NB4 (cell line): ENCODE measurements around the gene GJC1.

ENCODE experiments used
- DNase-seq: peaks from one replicate; pipeline ENCODE4 v3.0.0; 2010; ENCODE audit warnings: low read depth
- H3K4me3 ChIP-seq: one replicate; pipeline ENCODE4 v1.5.1; 2011; ENCODE audit warnings: mild to moderate bottlenecking, low read depth, low read length, moderate library complexity
- MAX ChIP-seq: IDR thresholded peaks from 2 replicates; pipeline ENCODE4 v1.6.1; 2011; ENCODE audit warnings: low read depth, low read length
- MYC ChIP-seq: IDR thresholded peaks from 2 replicates; pipeline ENCODE4 v1.6.1; 2011; ENCODE audit warnings: low read depth, low read length
- POLR2A ChIP-seq: IDR thresholded peaks from 2 replicates; pipeline ENCODE4 v1.6.1; 2011; ENCODE audit warnings: mild to moderate bottlenecking; ENCODE audit not compliant: insufficient read length; ENCODE audit errors: extremely low read depth
- TF ChIP-seq, protein P1 (sequence below): IDR thresholded peaks from one replicate; pipeline ENCODE4 v1.5.1; 2012; ENCODE audit warnings: low read depth, low read length

GJC1 gene

DNA sequence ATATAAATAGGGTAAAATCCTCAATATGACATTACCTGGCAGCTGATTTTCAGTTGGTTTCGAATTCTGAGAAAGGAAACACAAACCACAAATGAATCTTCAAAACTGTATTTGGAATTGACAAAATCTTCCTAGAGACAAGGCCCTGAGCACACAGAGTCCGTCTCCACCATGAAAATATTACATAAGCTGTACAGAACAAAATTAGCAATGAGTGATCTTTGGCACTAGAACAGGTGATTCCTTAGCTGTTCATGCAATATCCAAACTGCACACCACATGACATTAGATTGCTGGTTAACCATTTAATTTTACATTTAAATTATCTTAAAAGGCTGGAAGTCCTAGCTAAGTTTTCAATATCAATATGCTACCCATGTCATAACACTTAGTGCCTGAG lies 31.7 kb downstream of the GJC1 start:
- DNase-seq, result no peak
- no peak for TF ChIP-seq POLR2A
- no peak for TF ChIP-seq MAX
- no peak for TF ChIP-seq MYC
- TF ChIP-seq, protein P1, sequence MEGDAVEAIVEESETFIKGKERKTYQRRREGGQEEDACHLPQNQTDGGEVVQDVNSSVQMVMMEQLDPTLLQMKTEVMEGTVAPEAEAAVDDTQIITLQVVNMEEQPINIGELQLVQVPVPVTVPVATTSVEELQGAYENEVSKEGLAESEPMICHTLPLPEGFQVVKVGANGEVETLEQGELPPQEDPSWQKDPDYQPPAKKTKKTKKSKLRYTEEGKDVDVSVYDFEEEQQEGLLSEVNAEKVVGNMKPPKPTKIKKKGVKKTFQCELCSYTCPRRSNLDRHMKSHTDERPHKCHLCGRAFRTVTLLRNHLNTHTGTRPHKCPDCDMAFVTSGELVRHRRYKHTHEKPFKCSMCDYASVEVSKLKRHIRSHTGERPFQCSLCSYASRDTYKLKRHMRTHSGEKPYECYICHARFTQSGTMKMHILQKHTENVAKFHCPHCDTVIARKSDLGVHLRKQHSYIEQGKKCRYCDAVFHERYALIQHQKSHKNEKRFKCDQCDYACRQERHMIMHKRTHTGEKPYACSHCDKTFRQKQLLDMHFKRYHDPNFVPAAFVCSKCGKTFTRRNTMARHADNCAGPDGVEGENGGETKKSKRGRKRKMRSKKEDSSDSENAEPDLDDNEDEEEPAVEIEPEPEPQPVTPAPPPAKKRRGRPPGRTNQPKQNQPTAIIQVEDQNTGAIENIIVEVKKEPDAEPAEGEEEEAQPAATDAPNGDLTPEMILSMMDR, result no peak
- no peak overlapping the region for H3K4me3 ChIP-seq

GRCh38 chr17:44797802-44798201 lies 32.3 kb downstream of the GJC1 start:
- DNase-seq, result no peak
- no peak for TF ChIP-seq POLR2A
- no peak for TF ChIP-seq MYC
- TF ChIP-seq MAX, result no peak
- TF ChIP-seq, protein P1, result no peak
- H3K4me3 ChIP-seq, result no peak overlapping the region

DNA sequence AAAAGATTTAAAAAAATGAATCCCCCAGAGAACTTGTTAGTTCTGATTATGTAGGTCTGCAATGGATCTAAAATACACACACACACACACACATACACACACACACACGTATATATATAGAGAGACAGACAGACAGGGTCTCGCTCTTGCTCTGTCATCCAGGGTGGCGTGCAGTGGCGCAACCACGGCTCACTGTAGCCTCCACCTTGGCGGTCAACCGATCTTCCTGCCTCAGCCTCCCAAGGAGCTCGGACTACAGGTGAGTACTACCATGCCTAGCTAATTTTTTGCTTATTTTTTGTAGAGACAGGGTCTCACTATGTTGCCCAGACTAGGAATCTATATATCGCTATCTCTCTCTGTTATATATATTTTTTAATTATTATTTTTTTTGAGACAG lies 33.4 kb downstream of the GJC1 start:
- TF ChIP-seq MAX (no peak), MYC (no peak), POLR2A (no peak)
- TF ChIP-seq, protein P1, result no peak
- no peak for DNase-seq
- H3K4me3 ChIP-seq, result no peak overlapping the region

- no peak overlapping the region for H3K4me3 ChIP-seq
- no peak for DNase-seq
- TF ChIP-seq POLR2A, result no peak
- TF ChIP-seq, protein P1, result no peak
- no peak for TF ChIP-seq MYC
- TF ChIP-seq MAX, result no peak
Observed at GRCh38 chr17:44795928-44796327, 34.2 kb downstream of the GJC1 start.

- DNase-seq, result no peak
- H3K4me3 ChIP-seq, result no peak overlapping the region
- TF ChIP-seq, protein P1, result no peak
- TF ChIP-seq MAX (no peak), POLR2A (no peak), MYC (no peak)
Observed at GRCh38 chr17:44795421-44795820, 34.7 kb downstream of the GJC1 start.

DNA sequence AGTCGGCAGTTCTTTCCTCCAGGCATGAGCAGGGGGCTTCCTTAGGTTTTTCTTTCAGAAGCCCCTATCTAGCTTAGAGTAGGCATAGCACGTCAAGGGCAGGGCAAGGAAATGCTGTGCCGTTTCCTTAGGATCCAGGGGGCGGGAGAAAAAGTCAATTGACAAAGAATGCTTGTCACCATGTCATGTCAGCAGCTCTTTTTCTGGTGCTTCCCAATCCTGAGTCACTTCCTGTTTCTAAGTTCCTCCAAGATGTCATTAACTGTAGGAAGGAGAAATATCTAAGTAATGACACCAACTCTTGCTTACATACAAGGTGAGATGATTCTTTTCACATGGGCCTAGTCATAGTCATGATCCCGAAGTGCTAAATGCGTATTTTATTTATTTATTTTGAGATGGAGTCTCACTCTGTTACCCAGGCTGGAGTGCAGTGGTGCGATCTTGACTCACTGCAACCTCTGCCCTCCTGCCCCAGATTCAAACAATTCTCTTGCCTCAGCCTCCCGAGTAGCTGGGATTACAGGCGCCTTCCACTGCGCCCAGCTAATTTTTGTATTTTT lies 35.2 kb downstream of the GJC1 start:
- DNase-seq, result peak; percentile 83
- H3K4me3 ChIP-seq, result peak overlapping the region; percentile 11
- TF ChIP-seq, protein P1, result no peak
- TF ChIP-seq POLR2A (no peak), MYC (no peak), MAX (no peak)
